ENCODE results near the gene ARSB.

Gene ARSB

DNA sequence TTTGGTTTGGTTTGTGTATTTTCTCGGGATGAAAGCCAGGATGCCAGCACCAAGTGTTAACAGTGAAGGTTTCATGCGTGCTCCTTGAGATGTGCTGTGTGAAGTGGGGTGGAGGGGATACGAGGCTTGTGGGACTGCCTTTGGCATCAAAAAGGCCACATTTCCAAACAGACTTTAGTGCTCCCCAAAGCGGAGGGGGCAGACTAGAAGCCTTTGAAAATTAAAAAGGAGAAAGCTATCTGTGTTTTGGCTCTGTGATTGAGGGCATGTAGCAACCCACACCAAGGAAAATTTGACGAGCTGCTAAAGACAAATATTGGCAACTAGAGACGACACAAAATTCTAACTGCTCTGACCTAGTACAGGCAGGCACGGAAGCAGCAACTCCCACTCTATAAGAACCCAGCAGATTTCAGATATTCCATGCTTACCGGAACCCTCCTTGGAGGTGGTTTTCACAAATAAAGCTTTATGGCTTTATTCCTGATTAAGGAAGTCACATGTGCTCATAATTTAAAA is 154.5 kb downstream of the ARSB start:
- DNase-seq = no peak

DNA sequence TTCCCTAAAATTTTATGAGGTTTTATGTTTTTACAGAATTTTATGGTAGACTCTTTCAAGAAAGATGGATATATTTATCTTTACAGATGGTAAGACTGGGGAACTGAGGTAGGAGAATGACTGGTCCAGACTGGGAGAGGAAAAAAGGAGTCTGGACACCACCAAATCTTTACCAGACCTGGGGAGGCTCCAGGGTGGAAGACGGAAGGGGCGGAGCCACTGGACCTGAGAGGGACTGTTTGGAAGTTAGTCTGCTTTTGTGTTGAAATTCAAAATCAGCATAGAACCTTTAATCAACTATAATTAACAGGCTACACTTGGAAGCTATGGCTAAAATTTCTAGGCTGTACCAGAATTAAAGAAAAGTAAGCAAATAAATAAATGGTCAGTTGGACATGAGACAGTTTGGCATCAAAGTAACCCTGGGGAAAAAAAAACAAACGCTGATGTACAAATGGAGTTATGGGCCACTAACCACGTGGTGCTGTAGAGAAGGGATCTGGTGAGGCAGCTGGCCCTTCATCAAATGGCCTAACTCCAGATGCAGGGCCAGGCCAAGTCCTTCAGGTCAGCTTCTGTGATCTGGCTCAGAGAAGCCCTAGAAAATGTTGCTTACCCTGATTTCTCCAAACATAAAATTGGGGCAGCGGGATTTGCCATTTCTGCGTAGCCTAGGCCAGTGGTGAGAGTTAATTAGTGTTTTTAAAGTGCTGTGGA is 155.1 kb downstream of the ARSB start:
- DNase-seq = no peak

- no peak for DNase-seq
Observed at GRCh38 chr5:78827725-78828124, 157.4 kb downstream of the ARSB start.

DNA sequence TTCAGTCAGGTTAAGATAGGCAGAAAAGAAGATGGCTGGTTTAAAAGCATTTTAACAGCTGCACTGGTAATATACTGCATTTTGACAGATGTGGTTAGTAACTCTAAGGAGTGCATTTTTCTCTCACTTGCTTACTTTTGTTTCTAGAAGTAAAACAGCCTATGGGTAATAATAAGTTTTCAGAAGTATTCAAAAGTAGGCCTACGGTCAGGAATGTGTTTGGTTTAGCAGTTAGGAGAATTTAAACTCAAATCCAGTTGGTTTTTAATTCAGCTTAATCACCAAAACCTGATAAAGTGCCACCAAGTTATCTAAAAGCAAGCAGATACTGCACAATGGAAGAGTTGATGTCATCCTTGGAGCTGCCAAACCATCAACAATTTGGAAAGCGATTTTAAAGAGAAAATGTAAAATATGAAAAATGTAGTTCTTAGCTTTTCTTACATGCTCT is 160.3 kb downstream of the ARSB start:
- DNase-seq = no peak

DNA sequence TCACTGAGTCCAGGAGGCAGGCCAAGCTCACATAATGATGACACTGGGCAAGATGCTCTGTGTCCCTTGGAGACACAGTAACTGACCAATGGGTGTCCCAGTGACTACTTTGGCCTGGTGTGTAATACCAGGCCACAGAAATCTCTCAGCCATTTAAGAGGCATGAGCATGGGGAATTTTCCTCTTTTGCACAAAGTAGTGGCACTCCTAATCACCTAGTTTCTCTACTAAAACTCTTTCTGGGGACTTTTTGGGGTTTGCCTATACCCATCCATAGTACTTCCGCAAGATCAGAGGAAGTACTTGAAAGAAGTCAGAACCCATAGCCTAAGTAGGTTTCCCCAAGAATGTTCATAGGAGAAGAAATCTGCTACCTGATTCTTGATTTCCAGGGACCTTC is 161.9 kb downstream of the ARSB start:
- DNase-seq = no peak

- no peak for DNase-seq
Observed at GRCh38 chr5:78821536-78822021, 163.5 kb downstream of the ARSB start.

DNA sequence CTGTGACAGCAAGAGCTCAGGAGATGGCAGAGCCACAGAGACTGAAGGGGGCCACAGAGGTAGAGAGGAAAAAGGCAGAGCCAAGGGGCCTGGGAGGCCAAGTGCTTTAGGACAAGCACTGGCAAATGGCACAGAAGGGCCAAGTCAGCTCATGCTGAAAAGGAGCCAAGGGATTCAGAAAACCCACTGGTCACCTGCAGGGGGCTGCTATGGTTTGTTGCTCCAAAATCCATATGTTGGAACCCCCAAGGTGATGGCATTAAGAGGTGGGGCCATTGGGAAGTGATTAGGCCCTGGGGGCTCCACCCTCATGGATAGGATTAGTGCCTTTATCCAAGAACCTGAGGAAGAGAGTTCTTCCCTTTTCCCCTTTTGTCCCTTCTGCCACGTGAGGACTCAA is 165.4 kb downstream of the ARSB start:
- DNase-seq = no peak

- no peak for DNase-seq
Observed at GRCh38 chr5:78819166-78819565, 165.9 kb downstream of the ARSB start.

GRCh38 chr5:78816143-78816765 is 168.9 kb downstream of the ARSB start:
- no peak for DNase-seq

- DNase-seq = no peak
Observed at GRCh38 chr5:78813906-78814530, 171.1 kb downstream of the ARSB start.

GRCh38 chr5:78813286-78813685 is 171.8 kb downstream of the ARSB start:
- no peak for DNase-seq

DNA sequence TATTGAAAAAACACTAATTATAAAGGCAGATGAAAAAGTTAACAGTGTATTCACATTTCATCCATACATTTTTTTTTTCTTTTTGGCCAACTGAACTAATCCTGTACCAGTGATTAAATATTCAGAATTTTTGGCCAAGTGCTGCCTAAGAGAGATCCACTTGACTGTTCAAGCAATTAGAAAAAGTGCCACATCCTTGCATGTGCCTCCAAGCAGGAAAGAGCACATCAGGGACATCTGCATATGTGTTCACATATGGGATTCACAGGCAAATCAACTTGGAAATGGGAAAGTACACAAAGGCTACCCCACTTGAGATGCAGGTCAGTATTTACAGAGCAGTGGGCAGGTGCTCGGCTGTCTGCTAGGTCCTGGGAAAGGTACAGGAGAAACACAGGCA is 173.2 kb downstream of the ARSB start:
- DNase-seq = no peak

DNA sequence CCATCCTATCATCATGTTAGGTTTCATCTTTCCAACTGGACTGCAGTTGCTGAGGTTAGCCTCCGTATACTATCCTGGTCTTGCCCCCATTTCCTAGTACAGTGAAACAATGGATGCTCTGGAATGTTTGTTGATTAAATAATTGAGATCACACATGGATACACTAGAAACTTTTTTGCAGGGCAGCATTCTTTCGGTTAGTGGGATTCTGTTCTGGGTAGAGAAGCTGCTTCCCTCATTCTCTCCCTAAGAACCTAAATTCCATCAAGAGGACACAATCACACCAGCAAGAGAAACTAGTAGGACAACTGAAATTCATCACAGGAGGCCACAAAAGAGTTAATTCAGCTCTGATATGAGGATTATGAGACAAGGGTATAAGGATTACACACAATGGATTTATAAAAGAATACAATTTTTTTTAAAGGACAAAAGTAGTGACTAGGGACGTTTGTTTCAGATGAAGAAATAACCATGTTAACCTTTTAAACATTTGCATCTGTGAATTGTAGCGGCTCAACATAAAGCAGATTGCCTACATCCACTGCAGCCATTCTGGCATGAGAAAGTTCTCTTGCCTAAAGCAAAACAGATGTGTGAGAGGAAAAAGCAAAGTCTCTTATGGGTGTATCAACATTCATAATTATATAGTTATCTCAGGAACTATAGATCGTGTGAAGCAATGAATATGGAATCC is 173.8 kb downstream of the ARSB start:
- no peak for DNase-seq

- no peak for DNase-seq
Observed at GRCh38 chr5:78810098-78810920, 174.8 kb downstream of the ARSB start.

DNA sequence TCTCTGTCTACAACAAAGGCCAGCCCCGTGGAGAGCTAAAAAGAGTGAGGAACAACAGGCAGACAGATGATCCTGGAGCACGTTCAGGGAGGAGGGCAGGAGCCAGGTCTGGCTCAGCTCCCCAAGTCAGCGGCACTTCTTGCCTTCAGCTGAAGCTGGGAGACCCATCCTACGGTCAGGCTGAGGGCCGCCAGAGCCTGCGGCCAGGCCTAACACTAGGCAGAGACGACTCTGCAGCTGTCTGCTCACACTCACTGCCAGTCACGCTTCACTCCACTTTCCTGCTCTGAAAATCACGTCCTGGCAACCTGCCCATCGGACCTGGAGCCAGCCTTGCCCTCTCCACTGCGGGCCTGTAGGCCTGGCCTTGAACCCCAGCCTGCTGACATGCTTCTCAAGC is 175.7 kb downstream of the ARSB start:
- no peak for DNase-seq

- DNase-seq = no peak
Observed at GRCh38 chr5:78808818-78809217, 176.3 kb downstream of the ARSB start.

- DNase-seq = no peak
Observed at GRCh38 chr5:78808380-78808779, 176.7 kb downstream of the ARSB start.

- DNase-seq = no peak
Observed at GRCh38 chr5:78806544-78806943, 178.6 kb downstream of the ARSB start.

GRCh38 chr5:78805474-78806124 is 179.5 kb downstream of the ARSB start:
- no peak for DNase-seq

DNA sequence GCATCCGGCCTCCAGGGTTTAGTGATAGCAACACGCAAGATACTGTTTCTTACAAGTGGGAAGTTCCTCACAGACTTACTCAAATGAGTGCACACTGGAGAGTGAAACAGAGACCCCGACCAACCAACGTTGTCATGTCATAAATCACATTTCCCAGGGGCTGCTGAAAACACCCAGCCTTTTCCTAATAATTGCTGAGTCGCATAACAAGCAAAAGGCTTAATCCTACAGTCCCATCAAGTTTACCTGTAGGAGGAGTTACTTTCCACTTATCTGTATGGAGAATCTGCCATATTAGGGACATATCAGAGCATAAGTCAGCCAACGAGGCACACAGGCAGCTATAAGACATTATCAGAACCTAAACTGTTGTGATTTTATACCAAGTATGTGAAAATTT is 180.1 kb downstream of the ARSB start:
- DNase-seq = no peak

DNA sequence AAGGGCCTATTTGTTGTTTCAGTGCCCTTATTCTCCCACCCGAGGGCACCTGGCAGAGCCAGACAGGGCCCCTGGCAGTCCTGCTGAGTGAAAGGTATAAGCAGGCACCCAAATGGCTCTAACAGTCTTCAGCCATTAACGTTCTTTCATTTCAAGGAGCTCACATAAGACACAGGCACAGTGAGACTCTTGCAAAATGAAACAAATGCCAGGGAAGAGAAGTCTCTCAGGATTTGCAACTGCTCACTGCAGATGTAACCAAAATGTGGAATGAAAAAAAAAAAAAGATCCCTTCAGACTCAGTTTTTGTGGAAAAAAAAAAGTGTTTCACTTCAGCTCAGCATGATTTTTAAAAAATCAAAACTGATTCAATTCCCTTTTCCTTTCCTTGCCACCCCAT is 181.2 kb downstream of the ARSB start:
- no peak for DNase-seq

GRCh38 chr5:78803353-78803752 is 181.8 kb downstream of the ARSB start:
- no peak for DNase-seq

All from hematopoietic multipotent progenitor cell treated with erythropoietin and hydrocortisone succinate and interleukin-3 and kit ligand, for 8 days (in vitro differentiated cells).